ENCODE measurements around the gene FAM156A. TPM values are rescaled to one million over a fixed set of nuclear protein-coding genes. Genes with fewer than 3 reads are reported as not detected.

The FAM156A gene
- 4.0 and 19.5 TPM in 2 replicates for total RNA-seq

GRCh38 chrX:52958113-52958959 is at the start of gene FAM156A:
TSS of gene FAM156A (minus strand) at chrX:52958518. CDS start at chrX:52948588, 9,930 bp downstream.

Other genes starting within 250 kb of the FAM156A start
- not detected in 2 replicates for gene SSX2B, start 207.3 kb downstream of the FAM156A start, total RNA-seq
- not detected in 2 replicates for gene SPANXN5, start 161.1 kb downstream of the FAM156A start, total RNA-seq
- not detected in 2 replicates for gene XAGE5, start 147.2 kb downstream of the FAM156A start, total RNA-seq
- gene XAGE3, start 90.4 kb downstream of the FAM156A start, total RNA-seq = not detected in 2 replicates
- 14.4 and 22.3 TPM in 2 replicates for gene FAM156B, start 61.2 kb downstream of the FAM156A start, total RNA-seq
- gene GPR173, start 90.3 kb upstream of the FAM156A start, total RNA-seq = 3.7 and 9.8 TPM in 2 replicates
- gene TSPYL2, start 123.8 kb upstream of the FAM156A start, total RNA-seq = 16.0 and 18.8 TPM in 2 replicates
- gene KANTR, start 135.6 kb upstream of the FAM156A start, total RNA-seq = 1.8 and 10.6 TPM in 2 replicates

Measured in epithelial cell of alveolus of lung (primary cell).